SK-N-SH (cell line): ENCODE data around the gene KIF25.
"Not testable (repeated sequence)": the region's sequence is repeated elsewhere in the genome, so short reads cannot be mapped to it uniquely, and the experiment has no call there.

ENCODE experiments used
- FOXJ3 ChIP-seq: sonication (generic); formaldehyde crosslinking; IDR thresholded peaks from 2 replicates; pipeline ENCODE4 v1.5.1; 2020; ENCODE audit warnings: mild to moderate bottlenecking, missing genetic modification reagents
- JUND ChIP-seq: IDR thresholded peaks from 2 replicates; pipeline ENCODE4 v1.4.0; 2012
- TF ChIP-seq, protein P1 (sequence below): fragments of 200-600 bp; sonication (generic); IDR thresholded peaks from 2 replicates; pipeline ENCODE4 v1.6.1; 2017; ENCODE audit warnings: antibody characterized with exemption, mild to moderate bottlenecking, moderate library complexity

DNA sequence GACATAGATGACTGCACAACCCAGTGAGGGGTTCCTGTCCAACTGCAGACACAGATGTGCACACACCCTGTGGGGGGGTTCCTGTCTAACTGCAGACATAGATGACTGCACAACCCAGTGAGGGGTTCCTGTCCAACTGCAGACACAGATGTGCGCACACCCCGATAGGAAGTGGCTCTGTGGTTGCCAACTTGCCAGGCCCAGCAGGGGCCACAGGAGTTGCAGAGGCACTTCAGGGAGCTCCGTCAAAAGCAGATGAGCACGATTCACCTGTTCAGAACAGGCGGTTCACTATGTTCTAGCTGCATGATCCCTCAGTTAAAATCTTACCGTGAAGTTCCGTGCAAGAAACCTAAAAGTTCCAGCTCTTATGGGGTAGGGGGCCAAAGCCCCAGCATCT, 79.9 kb downstream of the KIF25 start:
- TF ChIP-seq JUND; FOXJ3 (CRISPR knock-in tag): not testable (repeated sequence)
- TF ChIP-seq, protein P1, sequence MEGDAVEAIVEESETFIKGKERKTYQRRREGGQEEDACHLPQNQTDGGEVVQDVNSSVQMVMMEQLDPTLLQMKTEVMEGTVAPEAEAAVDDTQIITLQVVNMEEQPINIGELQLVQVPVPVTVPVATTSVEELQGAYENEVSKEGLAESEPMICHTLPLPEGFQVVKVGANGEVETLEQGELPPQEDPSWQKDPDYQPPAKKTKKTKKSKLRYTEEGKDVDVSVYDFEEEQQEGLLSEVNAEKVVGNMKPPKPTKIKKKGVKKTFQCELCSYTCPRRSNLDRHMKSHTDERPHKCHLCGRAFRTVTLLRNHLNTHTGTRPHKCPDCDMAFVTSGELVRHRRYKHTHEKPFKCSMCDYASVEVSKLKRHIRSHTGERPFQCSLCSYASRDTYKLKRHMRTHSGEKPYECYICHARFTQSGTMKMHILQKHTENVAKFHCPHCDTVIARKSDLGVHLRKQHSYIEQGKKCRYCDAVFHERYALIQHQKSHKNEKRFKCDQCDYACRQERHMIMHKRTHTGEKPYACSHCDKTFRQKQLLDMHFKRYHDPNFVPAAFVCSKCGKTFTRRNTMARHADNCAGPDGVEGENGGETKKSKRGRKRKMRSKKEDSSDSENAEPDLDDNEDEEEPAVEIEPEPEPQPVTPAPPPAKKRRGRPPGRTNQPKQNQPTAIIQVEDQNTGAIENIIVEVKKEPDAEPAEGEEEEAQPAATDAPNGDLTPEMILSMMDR, result not testable (repeated sequence)
